Measurements from ENCODE around the gene KCNA2.

The KCNA2 gene

DNA sequence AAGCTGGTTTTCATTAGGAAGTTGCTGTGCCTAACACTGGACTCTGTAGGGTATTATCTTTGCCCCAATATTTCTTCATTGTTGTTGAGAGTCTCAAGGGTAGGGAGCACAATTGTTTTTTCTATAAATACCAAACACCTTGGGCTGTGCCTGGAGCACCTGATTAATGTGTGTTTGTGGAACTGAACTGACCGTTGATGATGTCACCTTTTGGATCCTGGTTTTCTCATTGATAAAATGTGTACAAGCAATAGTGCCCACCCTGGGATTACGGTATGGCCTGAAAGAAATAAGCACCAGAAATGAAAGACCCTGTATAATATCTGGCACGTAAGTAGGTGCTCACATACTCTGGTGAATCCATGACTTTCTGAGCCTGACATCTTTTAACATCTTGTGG is 39.3 kb downstream of the KCNA2 start:
- no peak for DNase-seq (ENCODE audit: low spot score)

- DNase-seq (ENCODE audit: low spot score) = no peak
These were observed 40.6 kb downstream of the KCNA2 start for GRCh38 chr1:110565565-110565964.

DNA sequence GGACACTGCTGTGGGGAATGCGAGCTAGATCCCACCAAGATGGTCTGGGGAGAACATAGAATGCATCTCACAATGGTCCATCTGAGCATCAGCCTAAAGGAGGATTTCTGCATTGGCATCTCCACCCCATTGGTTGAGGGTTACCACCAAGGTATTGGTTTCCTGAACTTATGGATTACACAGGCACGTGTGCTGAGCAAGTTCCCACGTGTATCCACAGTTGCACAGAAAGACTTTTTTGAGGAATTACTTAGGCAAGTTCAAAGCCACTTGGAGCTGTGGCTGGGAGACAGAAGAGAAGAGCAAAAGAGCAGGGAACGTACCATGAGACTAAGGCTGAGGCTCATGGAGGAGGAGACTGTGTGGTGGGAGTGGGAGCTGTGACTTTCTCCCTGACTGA is 43.1 kb downstream of the KCNA2 start:
- no peak for DNase-seq (ENCODE audit: low spot score)

DNA sequence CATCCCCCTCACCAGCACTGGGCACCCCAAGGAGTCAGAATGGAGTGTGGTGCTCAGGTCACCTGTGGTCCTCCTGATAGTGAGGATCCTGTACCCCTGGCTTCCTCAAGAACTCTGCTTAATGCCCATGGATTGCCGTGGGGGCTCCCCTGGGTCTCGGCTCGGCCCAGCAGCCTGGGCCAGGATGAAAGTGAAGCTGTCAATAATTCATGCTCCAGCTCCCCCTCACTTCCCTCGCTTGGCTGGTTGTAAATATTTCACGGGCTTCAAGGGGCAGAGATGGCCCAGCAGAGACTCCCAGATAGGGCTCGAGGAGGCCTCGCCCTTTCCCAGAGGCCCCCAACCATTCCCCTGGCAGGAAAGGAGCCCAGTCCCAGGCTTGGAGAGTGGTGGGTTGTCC is 44.6 kb downstream of the KCNA2 start:
- no peak for DNase-seq (ENCODE audit: low spot score)

- no peak for DNase-seq (ENCODE audit: low spot score)
These were observed 47.0 kb downstream of the KCNA2 start for GRCh38 chr1:110559157-110559556.

DNA sequence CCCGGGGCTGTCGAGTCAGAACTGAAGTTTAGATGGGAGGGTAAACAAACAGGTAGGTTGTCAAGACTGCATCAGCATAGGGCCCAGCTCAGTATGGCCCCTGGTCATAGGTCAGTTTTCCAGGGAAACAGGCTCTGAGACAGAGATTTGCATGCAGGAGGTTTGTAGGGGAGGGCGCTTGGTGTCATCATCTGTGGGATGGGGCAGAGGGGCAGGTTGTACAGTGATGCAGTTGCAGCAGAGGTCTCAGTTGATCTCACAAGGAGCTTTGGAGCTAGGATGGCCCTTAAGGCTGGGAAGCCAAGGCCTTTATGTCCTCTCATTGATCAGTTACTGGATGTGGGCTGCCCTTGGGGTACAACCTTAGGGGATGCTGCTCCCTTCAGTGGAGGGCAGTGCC is 48.7 kb downstream of the KCNA2 start:
- no peak for DNase-seq (ENCODE audit: low spot score)

DNA sequence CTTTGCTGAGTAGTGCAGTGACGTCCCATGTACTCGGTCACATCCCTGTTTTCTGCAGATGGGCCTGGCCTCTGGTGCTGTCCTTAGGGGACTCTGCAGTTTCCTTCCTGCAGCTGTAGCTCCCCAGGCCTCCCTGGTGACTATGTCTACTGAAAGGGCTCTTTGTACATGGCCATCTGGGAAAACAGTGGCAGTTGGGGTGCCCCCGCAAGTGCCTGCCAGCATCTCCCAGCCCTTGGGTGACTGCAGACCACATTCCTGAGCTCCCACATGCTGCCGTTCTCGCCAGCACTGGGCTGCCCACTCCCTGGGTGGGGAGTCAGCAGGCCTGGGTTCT is 49.7 kb downstream of the KCNA2 start:
- DNase-seq (ENCODE audit: low spot score) = no peak

DNA sequence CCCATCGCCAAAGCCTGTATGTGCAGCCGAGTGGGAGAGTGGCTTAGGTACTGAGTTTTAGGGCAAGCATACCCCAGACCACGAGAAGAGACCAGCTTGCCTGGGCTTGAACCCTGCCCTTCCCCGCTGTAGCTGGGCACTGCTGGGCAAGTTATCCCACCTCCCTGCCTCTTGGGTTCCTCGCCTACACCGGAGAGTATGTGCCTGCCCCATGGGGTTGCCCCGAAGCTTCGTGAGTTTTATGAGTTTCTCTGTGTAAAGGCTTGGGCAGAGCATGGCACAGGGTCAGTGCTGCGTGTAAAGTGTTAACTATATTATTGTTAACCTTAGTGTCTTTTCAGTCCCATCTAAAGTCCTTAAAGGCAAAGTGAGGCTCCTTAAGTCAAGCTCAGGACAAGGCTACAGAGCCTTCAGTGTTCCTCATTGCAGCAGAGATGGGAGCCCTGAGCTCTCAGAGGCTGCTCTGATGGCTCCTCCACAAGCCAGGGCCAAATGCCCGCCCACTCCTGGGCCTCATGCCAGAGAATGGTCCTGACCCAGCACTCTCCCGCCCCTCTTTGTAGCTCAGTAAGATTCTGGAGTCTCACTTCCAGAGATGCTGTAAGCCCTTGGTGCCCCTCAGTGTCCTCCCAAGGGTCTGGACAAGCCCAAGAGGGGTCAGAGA is 50.2 kb downstream of the KCNA2 start:
- no peak for DNase-seq (ENCODE audit: low spot score)

DNA sequence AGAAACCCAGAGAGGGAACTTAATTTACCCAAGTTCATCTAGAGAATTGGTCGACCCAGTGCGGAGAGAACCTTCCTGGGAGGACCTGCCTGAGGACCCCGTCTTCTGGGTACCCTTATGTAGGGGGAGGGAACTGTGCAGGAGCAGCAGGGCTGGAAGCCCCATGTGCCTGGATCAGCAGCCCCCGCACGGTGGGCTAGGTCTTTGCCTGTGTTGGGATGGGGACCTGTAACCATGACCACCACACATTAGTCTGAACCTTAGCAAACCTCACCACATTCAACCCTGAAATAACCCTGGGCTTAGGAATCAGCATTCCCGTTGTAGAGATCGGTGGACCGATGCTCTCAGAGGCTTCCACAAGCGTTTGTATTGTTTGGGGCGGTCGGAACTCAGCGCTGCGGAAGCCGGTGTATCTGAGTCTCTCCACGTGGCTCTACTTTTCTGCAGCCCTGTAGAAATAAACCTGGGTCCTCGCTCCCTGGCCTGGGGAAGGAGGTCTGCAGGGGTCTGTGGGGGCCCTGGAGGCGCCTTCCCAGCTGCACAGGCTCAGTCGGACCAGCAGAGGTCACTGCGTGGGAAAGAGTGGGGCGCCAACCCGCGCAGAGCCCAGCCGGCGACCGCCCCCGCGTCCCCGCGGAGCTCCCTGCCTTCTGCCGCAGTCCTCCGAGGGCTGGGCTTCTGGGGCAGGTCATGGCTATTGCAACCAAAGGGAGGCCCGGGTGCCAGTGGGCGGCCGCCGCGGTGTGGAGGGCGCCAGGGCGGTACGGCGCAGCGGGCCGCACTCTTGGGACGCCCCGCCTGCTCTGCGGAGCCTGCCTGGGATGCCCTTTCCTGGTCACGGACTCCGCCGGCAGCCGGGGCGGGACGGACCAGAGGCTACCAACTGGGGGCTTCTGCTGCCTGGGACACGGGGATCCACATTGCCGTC is 51.0 kb downstream of the KCNA2 start:
- DNase-seq (ENCODE audit: low spot score) = peak; percentile 81

- DNase-seq (ENCODE audit: low spot score) = no peak
These were observed 54.8 kb downstream of the KCNA2 start for GRCh38 chr1:110551278-110551809.

DNA sequence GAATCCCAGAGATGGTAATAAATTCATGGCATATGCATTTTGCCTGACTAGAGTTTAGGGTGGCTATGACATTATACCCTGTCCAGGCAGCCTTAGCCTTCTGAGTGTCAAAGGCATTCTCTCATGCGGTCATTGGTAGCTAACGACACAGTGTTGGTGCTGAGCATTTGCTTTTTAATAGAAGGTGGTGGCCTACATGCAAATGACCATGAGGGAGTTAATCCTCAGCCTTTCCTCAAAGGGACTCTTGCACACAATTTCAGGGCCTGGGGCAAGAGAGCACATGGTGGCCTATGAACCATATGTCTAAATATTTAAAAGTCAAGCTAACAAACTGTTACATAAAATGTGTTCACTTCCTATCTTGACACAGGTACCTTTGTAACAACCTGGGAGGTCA is 56.3 kb downstream of the KCNA2 start:
- no peak for DNase-seq (ENCODE audit: low spot score)

DNA sequence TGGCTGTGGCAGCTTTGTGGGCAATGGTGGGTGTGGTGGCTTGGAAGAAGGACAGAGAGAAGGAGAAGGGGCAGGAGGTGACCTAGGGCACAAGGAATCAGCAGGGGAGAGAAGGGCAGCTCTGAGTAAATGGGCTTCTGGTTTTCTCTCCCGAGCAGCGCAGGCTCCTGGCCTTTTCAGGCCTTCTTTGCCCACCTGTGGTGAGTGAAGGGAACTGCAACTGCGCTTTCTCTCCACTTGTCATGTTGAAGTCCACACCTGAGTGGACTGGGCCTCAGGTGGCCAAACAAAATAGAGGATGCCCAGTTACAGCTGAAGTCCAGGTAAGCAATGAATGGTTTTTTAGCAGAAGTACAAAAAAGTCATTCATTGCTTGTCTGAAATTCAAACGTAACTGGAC is 57.8 kb downstream of the KCNA2 start:
- DNase-seq (ENCODE audit: low spot score) = peak; percentile 56

DNA sequence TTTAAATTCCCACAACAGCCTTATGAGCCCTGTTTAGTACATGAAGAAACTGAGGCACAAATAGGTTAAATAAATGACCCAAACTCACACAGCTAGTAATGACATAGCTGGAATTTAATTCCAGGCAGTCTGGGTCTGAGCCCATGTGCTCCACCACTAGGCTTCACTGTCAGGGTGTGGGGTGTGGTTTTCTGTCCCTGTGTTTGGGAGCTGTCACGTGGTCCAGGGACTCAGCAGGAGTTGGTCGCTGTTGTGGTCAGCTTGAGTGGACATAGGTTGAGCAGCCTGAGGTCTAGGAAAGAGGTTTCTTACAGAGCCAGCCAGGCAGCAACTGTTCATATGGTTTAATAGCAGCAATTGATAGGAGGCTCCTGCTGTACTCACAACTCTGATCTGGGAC is 59.1 kb downstream of the KCNA2 start:
- no peak for DNase-seq (ENCODE audit: low spot score)

GRCh38 chr1:110545492-110545891 is 60.7 kb downstream of the KCNA2 start:
- no peak for DNase-seq (ENCODE audit: low spot score)

- no peak for DNase-seq (ENCODE audit: low spot score)
These were observed 61.4 kb downstream of the KCNA2 start for GRCh38 chr1:110544753-110545152.

Data from D341Med (cell line).